Measurements from ENCODE around the gene HS3ST4.
A peak's percentile ranks its signal among the peaks of the same experiment; 100 is the strongest.

Gene HS3ST4

GRCh38 chr16:25730396-25730795, 38.6 kb downstream of the HS3ST4 start:
- Histone ChIP-seq H3K4me3 (ENCODE audit: low read depth, low read length) (no peak overlapping the region), H3K9ac (ENCODE audit: low read length) (no peak overlapping the region), H3K9me3 (ENCODE audit: control insufficient read depth, insufficient read depth, low read depth, low read length) (no peaks in the 10 kb centered on the region), H3K4me1 (ENCODE audit: control insufficient read depth, insufficient read depth, low read length) (no peaks in the 10 kb centered on the region), H3K36me3 (ENCODE audit: control insufficient read depth, insufficient read depth, low read length) (no peaks in the 10 kb centered on the region), H3K27me3 (ENCODE audit: control insufficient read depth, insufficient read depth, low read length) (no peaks in the 10 kb centered on the region), H3K27ac (ENCODE audit: low read depth, low read length) (no peak overlapping the region)

GRCh38 chr16:25734430-25735385, 42.9 kb downstream of the HS3ST4 start:
- Histone ChIP-seq H3K27ac (ENCODE audit: low read depth, low read length) (no peak overlapping the region), H3K9me3 (ENCODE audit: control insufficient read depth, insufficient read depth, low read depth, low read length) (no peaks in the 10 kb centered on the region), H3K36me3 (ENCODE audit: control insufficient read depth, insufficient read depth, low read length) (no peaks in the 10 kb centered on the region), H3K4me1 (ENCODE audit: control insufficient read depth, insufficient read depth, low read length) (no peaks in the 10 kb centered on the region), H3K4me3 (ENCODE audit: low read depth, low read length) (no peak overlapping the region), H3K9ac (ENCODE audit: low read length) (no peak overlapping the region), H3K27me3 (ENCODE audit: control insufficient read depth, insufficient read depth, low read length) (no peaks in the 10 kb centered on the region)

- Histone ChIP-seq H3K27ac (ENCODE audit: low read depth, low read length) (no peak overlapping the region), H3K9ac (ENCODE audit: low read length) (peak overlapping the region; percentile 33), H3K27me3 (ENCODE audit: control insufficient read depth, insufficient read depth, low read length) (no peaks in the 10 kb centered on the region), H3K4me3 (ENCODE audit: low read depth, low read length) (no peak overlapping the region), H3K36me3 (ENCODE audit: control insufficient read depth, insufficient read depth, low read length) (no peaks in the 10 kb centered on the region), H3K9me3 (ENCODE audit: control insufficient read depth, insufficient read depth, low read depth, low read length) (no peaks in the 10 kb centered on the region), H3K4me1 (ENCODE audit: control insufficient read depth, insufficient read depth, low read length) (no peaks in the 10 kb centered on the region)
These were observed 43.9 kb downstream of the HS3ST4 start for GRCh38 chr16:25735645-25736044.

- Histone ChIP-seq H3K4me1 (ENCODE audit: control insufficient read depth, insufficient read depth, low read length) (0 out of 2 replicates have a peak, but pooled peaks cover 3% of the 10 kb centered on the region), H3K36me3 (ENCODE audit: control insufficient read depth, insufficient read depth, low read length) (no peaks in the 10 kb centered on the region), H3K27me3 (ENCODE audit: control insufficient read depth, insufficient read depth, low read length) (no peaks in the 10 kb centered on the region), H3K27ac (ENCODE audit: low read depth, low read length) (no peak overlapping the region), H3K4me3 (ENCODE audit: low read depth, low read length) (no peak overlapping the region), H3K9me3 (ENCODE audit: control insufficient read depth, insufficient read depth, low read depth, low read length) (no peaks in the 10 kb centered on the region), H3K9ac (ENCODE audit: low read length) (no peak overlapping the region)
These were observed 55.5 kb downstream of the HS3ST4 start for GRCh38 chr16:25747160-25747758.

GRCh38 chr16:25748092-25748654, 56.4 kb downstream of the HS3ST4 start:
- Histone ChIP-seq H3K9ac (ENCODE audit: low read length) (no peak overlapping the region), H3K4me1 (ENCODE audit: control insufficient read depth, insufficient read depth, low read length) (0 out of 2 replicates have a peak, but pooled peaks cover 3% of the 10 kb centered on the region), H3K4me3 (ENCODE audit: low read depth, low read length) (no peak overlapping the region), H3K36me3 (ENCODE audit: control insufficient read depth, insufficient read depth, low read length) (no peaks in the 10 kb centered on the region), H3K9me3 (ENCODE audit: control insufficient read depth, insufficient read depth, low read depth, low read length) (no peaks in the 10 kb centered on the region), H3K27ac (ENCODE audit: low read depth, low read length) (no peak overlapping the region), H3K27me3 (ENCODE audit: control insufficient read depth, insufficient read depth, low read length) (no peaks in the 10 kb centered on the region)

GRCh38 chr16:25750488-25751216, 58.9 kb downstream of the HS3ST4 start:
- 0 out of 2 replicates have a peak, but pooled peaks cover 3% of the 10 kb centered on the region for H3K4me1 ChIP-seq (ENCODE audit: control insufficient read depth, insufficient read depth, low read length)
- H3K27me3 ChIP-seq (ENCODE audit: control insufficient read depth, insufficient read depth, low read length), result no peaks in the 10 kb centered on the region
- no peak overlapping the region for H3K9ac ChIP-seq (ENCODE audit: low read length)
- H3K27ac ChIP-seq (ENCODE audit: low read depth, low read length), result no peak overlapping the region
- no peak overlapping the region for H3K4me3 ChIP-seq (ENCODE audit: low read depth, low read length)
- no peaks in the 10 kb centered on the region for H3K36me3 ChIP-seq (ENCODE audit: control insufficient read depth, insufficient read depth, low read length)
- no peaks in the 10 kb centered on the region for H3K9me3 ChIP-seq (ENCODE audit: control insufficient read depth, insufficient read depth, low read depth, low read length)

- H3K27ac ChIP-seq (ENCODE audit: low read depth, low read length), result no peak overlapping the region
- H3K27me3 ChIP-seq (ENCODE audit: control insufficient read depth, insufficient read depth, low read length), result no peaks in the 10 kb centered on the region
- no peak overlapping the region for H3K4me3 ChIP-seq (ENCODE audit: low read depth, low read length)
- H3K36me3 ChIP-seq (ENCODE audit: control insufficient read depth, insufficient read depth, low read length), result no peaks in the 10 kb centered on the region
- no peak overlapping the region for H3K9ac ChIP-seq (ENCODE audit: low read length)
- no peaks in the 10 kb centered on the region for H3K9me3 ChIP-seq (ENCODE audit: control insufficient read depth, insufficient read depth, low read depth, low read length)
- H3K4me1 ChIP-seq (ENCODE audit: control insufficient read depth, insufficient read depth, low read length), result 0 out of 2 replicates have a peak, but pooled peaks cover 3% of the 10 kb centered on the region
These were observed 59.6 kb downstream of the HS3ST4 start for GRCh38 chr16:25751230-25751835.

GRCh38 chr16:25764466-25764865, 72.7 kb downstream of the HS3ST4 start:
- Histone ChIP-seq H3K27ac (ENCODE audit: low read depth, low read length) (no peak overlapping the region), H3K36me3 (ENCODE audit: control insufficient read depth, insufficient read depth, low read length) (no peaks in the 10 kb centered on the region), H3K4me1 (ENCODE audit: control insufficient read depth, insufficient read depth, low read length) (peaks cover 3% of the 10 kb centered on the region; the same call in 1 of the 2 replicates), H3K9ac (ENCODE audit: low read length) (no peak overlapping the region), H3K9me3 (ENCODE audit: control insufficient read depth, insufficient read depth, low read depth, low read length) (no peaks in the 10 kb centered on the region), H3K27me3 (ENCODE audit: control insufficient read depth, insufficient read depth, low read length) (no peaks in the 10 kb centered on the region), H3K4me3 (ENCODE audit: low read depth, low read length) (no peak overlapping the region)

GRCh38 chr16:25771216-25771615, 79.5 kb downstream of the HS3ST4 start:
- Histone ChIP-seq H3K4me3 (ENCODE audit: low read depth, low read length) (no peak overlapping the region), H3K9ac (ENCODE audit: low read length) (no peak overlapping the region), H3K4me1 (ENCODE audit: control insufficient read depth, insufficient read depth, low read length) (peaks cover 6% of the 10 kb centered on the region; the same call in 1 of the 2 replicates), H3K9me3 (ENCODE audit: control insufficient read depth, insufficient read depth, low read depth, low read length) (no peaks in the 10 kb centered on the region), H3K27ac (ENCODE audit: low read depth, low read length) (no peak overlapping the region), H3K27me3 (ENCODE audit: control insufficient read depth, insufficient read depth, low read length) (no peaks in the 10 kb centered on the region), H3K36me3 (ENCODE audit: control insufficient read depth, insufficient read depth, low read length) (no peaks in the 10 kb centered on the region)

- Histone ChIP-seq H3K36me3 (ENCODE audit: control insufficient read depth, insufficient read depth, low read length) (no peaks in the 10 kb centered on the region), H3K4me3 (ENCODE audit: low read depth, low read length) (no peak overlapping the region), H3K4me1 (ENCODE audit: control insufficient read depth, insufficient read depth, low read length) (peaks cover 6% of the 10 kb centered on the region; the same call in 1 of the 2 replicates), H3K27ac (ENCODE audit: low read depth, low read length) (no peak overlapping the region), H3K9me3 (ENCODE audit: control insufficient read depth, insufficient read depth, low read depth, low read length) (no peaks in the 10 kb centered on the region), H3K27me3 (ENCODE audit: control insufficient read depth, insufficient read depth, low read length) (no peaks in the 10 kb centered on the region), H3K9ac (ENCODE audit: low read length) (no peak overlapping the region)
These were observed 80.2 kb downstream of the HS3ST4 start for GRCh38 chr16:25771812-25772568.

Data from HUES6 (cell line).